Muscle layer of colon (tissue), 2 donors: ENCODE results near the gene RPL22.

ENCODE experiments used
- H3K27ac ChIP-seq: one replicate; pipeline ENCODE4 v1.7.0; 2013; ENCODE audit warnings: low read depth, mild to moderate bottlenecking, low read length, moderate library complexity
- H3K27me3 ChIP-seq, 2 donors: one replicate each; pipeline ENCODE4 v1.7.0; 2013; ENCODE audit warnings: low read length in 2 of 2, mild to moderate bottlenecking in 2 of 2; ENCODE audit not compliant: insufficient read depth in 2 of 2, control insufficient read depth in 1 of 2
- H3K36me3 ChIP-seq: one replicate; pipeline ENCODE4 v1.7.0; 2013; ENCODE audit warnings: mild to moderate bottlenecking, low read length; ENCODE audit not compliant: insufficient read depth
- H3K4me1 ChIP-seq: one replicate; pipeline ENCODE4 v1.7.0; 2013; ENCODE audit warnings: mild to moderate bottlenecking, low read length; ENCODE audit not compliant: insufficient read depth
- H3K4me3 ChIP-seq, 2 donors: one replicate each; pipeline ENCODE4 v1.7.0; 2013; ENCODE audit warnings: low read length in 2 of 2, low read depth in 1 of 2, mild to moderate bottlenecking in 1 of 2, moderate library complexity in 1 of 2
- H3K9ac ChIP-seq: one replicate; pipeline ENCODE4 v1.7.0; 2013; ENCODE audit warnings: low read length
- H3K9me3 ChIP-seq: one replicate; pipeline ENCODE4 v1.7.0; 2013; ENCODE audit warnings: mild to moderate bottlenecking, low read length
- donor health status: abdominal sarcoma.
- donor health status: Adenocarcinoma of cecum.

The RPL22 gene

GRCh38 chr1:6177681-6178380 lies 21.6 kb downstream of the RPL22 start:
- H3K27ac ChIP-seq: no peak overlapping the region
- peaks cover 13% of the 10 kb centered on the region for H3K4me1 ChIP-seq
- no peak overlapping the region for H3K9ac ChIP-seq
- H3K36me3 ChIP-seq: no peaks in the 10 kb centered on the region
- no peak overlapping the region for H3K4me3 ChIP-seq
- no peaks in the 10 kb centered on the region for H3K9me3 ChIP-seq
- H3K27me3 ChIP-seq: peaks cover 32 to 38% of the 10 kb centered on the region in 2 donors

DNA sequence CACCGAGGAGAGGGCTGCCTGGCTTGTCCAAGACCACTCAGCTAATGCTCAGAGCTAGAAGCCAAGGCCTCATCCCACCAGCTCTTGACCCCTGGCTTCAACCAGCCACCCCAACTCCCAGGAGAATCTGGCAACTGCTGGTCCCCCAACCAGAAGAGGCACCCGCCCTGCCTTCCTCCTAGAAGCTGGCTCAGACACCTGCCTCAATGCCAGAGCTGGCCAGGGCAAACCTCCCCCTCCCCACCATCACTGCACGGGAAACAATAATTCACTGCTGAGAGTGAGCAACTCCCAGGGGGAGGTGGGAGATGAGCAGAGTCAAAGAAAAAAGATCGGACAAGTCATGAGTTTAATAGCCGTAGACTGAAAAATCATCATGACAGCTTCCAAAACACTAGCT lies 22.6 kb downstream of the RPL22 start:
- Histone ChIP-seq H3K4me1 (peaks cover 13% of the 10 kb centered on the region), H3K9me3 (no peaks in the 10 kb centered on the region), H3K27ac (no peak overlapping the region), H3K4me3 (no peak overlapping the region), H3K36me3 (no peaks in the 10 kb centered on the region), H3K9ac (no peak overlapping the region), H3K27me3 (peaks cover 36 to 38% of the 10 kb centered on the region in 2 donors)

GRCh38 chr1:6175411-6175828 lies 24.0 kb downstream of the RPL22 start:
- peaks cover 38 to 42% of the 10 kb centered on the region in 2 donors for H3K27me3 ChIP-seq

DNA sequence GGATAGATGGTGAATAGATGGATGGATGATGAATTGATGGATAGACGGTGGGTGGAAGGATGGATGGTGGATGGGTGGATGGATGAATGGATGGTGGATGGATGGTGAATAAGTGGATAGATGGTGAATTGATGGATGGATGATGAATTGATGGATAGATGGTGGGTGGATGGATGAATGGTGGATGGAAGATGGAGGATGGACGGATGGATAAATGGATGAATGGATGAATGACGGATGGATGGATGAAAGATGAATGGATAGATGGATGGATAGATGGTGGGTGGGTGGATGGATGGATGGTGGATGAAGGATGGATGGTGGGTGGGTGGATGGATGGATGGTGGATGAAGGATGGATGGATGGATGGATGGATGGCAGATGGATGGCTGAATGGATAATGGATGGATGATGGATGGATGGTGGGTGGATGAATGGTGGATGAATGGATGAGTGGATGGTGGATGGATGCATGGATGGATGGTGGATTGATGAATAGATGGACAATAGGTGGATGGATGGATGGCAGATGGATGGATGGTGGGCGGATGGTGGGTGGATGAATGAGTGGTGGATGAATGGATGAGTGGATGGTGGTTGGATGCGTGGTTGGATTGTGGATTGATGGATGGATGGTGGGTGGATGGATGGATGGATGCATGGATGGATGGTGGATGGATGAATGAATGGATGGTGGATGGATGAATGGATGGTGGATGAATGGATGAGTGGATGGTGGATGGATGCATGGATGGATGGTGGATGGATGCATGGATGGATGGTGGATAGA lies 24.6 kb downstream of the RPL22 start:
- no peak overlapping the region for H3K4me3 ChIP-seq
- H3K27ac ChIP-seq: no peak overlapping the region
- peaks cover 6% of the 10 kb centered on the region for H3K4me1 ChIP-seq
- H3K9ac ChIP-seq: no peak overlapping the region
- no peaks in the 10 kb centered on the region for H3K36me3 ChIP-seq
- peaks cover 38 to 46% of the 10 kb centered on the region in 2 donors for H3K27me3 ChIP-seq
- H3K9me3 ChIP-seq: no peaks in the 10 kb centered on the region

More at GRCh38 chr1:6175411-6175828, 24.0 kb downstream of the RPL22 start:
- Histone ChIP-seq H3K4me1 (peaks cover 6% of the 10 kb centered on the region), H3K27ac (no peak overlapping the region), H3K36me3 (no peaks in the 10 kb centered on the region), H3K9me3 (no peaks in the 10 kb centered on the region), H3K9ac (no peak overlapping the region), H3K4me3 (no peak overlapping the region)

- Histone ChIP-seq H3K27ac (no peak overlapping the region), H3K36me3 (no peaks in the 10 kb centered on the region), H3K9me3 (no peaks in the 10 kb centered on the region), H3K27me3 (peaks cover 23 to 38% of the 10 kb centered on the region in 2 donors), H3K4me3 (no peak overlapping the region), H3K9ac (no peak overlapping the region), H3K4me1 (no peaks in the 10 kb centered on the region)
These were observed 26.8 kb downstream of the RPL22 start for GRCh38 chr1:6172549-6172948.

- H3K4me3 ChIP-seq: no peak overlapping the region
- H3K27ac ChIP-seq: no peak overlapping the region
- no peaks in the 10 kb centered on the region for H3K4me1 ChIP-seq
- H3K9me3 ChIP-seq: no peaks in the 10 kb centered on the region
- peaks cover 14 to 39% of the 10 kb centered on the region in 2 donors for H3K27me3 ChIP-seq
- no peaks in the 10 kb centered on the region for H3K36me3 ChIP-seq
- H3K9ac ChIP-seq: no peak overlapping the region
These were observed 27.8 kb downstream of the RPL22 start for GRCh38 chr1:6171548-6172124.

DNA sequence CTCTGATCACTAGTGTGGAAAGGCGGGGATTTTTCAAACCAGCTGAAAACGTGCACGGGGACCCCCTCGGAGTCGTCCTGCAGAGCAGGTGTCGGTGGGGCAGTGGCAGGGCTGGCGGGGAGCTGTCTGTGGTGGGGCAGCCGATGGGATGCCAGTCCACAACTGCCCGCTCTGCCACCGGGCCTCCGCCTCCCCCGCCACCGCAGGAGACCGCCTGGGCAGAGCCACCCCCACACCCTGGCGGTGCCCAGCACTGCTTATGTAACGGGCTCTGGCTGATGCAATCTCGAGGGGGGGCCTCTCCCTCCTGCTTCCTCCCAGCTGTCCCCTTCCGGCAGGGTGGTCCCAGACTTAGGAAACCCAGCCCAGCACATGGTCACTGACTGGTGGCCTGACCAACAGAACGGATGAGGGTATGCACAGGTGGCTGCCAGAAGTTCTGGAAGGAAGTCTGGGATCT lies 28.6 kb downstream of the RPL22 start:
- peaks cover 7 to 39% of the 10 kb centered on the region in 2 donors for H3K27me3 ChIP-seq
- no peak overlapping the region for H3K4me3 ChIP-seq
- no peak overlapping the region for H3K9ac ChIP-seq
- H3K9me3 ChIP-seq: no peaks in the 10 kb centered on the region
- no peak overlapping the region for H3K27ac ChIP-seq
- no peaks in the 10 kb centered on the region for H3K4me1 ChIP-seq
- H3K36me3 ChIP-seq: no peaks in the 10 kb centered on the region

GRCh38 chr1:6170116-6170741 lies 29.2 kb downstream of the RPL22 start:
- Histone ChIP-seq H3K36me3 (no peaks in the 10 kb centered on the region), H3K4me3 (no peak overlapping the region), H3K27me3 (peaks cover 4 to 39% of the 10 kb centered on the region in 2 donors), H3K27ac (no peak overlapping the region), H3K9ac (no peak overlapping the region), H3K4me1 (no peaks in the 10 kb centered on the region), H3K9me3 (no peaks in the 10 kb centered on the region)

GRCh38 chr1:6168947-6169586 lies 30.3 kb downstream of the RPL22 start:
- H3K9ac ChIP-seq: no peak overlapping the region
- H3K9me3 ChIP-seq: no peaks in the 10 kb centered on the region
- H3K27ac ChIP-seq: no peak overlapping the region
- no peak overlapping the region for H3K4me3 ChIP-seq
- H3K36me3 ChIP-seq: no peaks in the 10 kb centered on the region
- peaks cover 0 to 35% of the 10 kb centered on the region in 2 donors for H3K27me3 ChIP-seq
- no peaks in the 10 kb centered on the region for H3K4me1 ChIP-seq

GRCh38 chr1:6167391-6168303 lies 31.7 kb downstream of the RPL22 start:
- H3K4me1 ChIP-seq: no peaks in the 10 kb centered on the region
- no peak overlapping the region for H3K9ac ChIP-seq
- no peaks in the 10 kb centered on the region for H3K9me3 ChIP-seq
- no peak overlapping the region for H3K4me3 ChIP-seq
- peaks cover 0 to 30% of the 10 kb centered on the region in 2 donors for H3K27me3 ChIP-seq
- H3K36me3 ChIP-seq: no peaks in the 10 kb centered on the region
- H3K27ac ChIP-seq: no peak overlapping the region
